Activated naive CD4-positive, alpha-beta T cell treated with anti-CD3 and anti-CD28 coated beads, Interleukin-2, amount 10 ng/mL, durations not matched to agents 7 days and 5 days (primary cell): Measurements from ENCODE around the gene OR2A2.
"Not testable (repeated sequence)": the region's sequence is repeated elsewhere in the genome, so short reads cannot be mapped to it uniquely, and the experiment has no call there.

Experiments
- CTCF ChIA-PET: fragments of 350-600 bp; sonication (Branson Sonifier 250); formaldehyde crosslinking; loops from one replicate; lab custom pipeline; 2021; ENCODE audit warnings: antibody characterized with exemption; lab: Charles Lee
- DNase-seq: peaks from one replicate; pipeline ENCODE4 v3.0.0-alpha.2; 2020
- H3K27ac Mint-ChIP-seq: one replicate; pipeline ENCODE4 v1.8.0; 2021; ENCODE audit warnings: mild to moderate bottlenecking, moderate library complexity, mixed read lengths
- H3K27me3 Mint-ChIP-seq: one replicate; pipeline ENCODE4 v1.8.0; 2021; ENCODE audit warnings: mild to moderate bottlenecking, mixed read lengths
- H3K36me3 Mint-ChIP-seq: one replicate; pipeline ENCODE4 v1.8.0; 2021; ENCODE audit warnings: mixed read lengths
- H3K4me1 Mint-ChIP-seq: one replicate; pipeline ENCODE4 v1.8.0; 2021; ENCODE audit warnings: mixed read lengths
- H3K4me3 Mint-ChIP-seq: one replicate; pipeline ENCODE4 v1.8.0; 2021; ENCODE audit warnings: mild to moderate bottlenecking, moderate library complexity, mixed read lengths
- H3K9me3 Mint-ChIP-seq: one replicate; pipeline ENCODE4 v1.8.0; 2021; ENCODE audit warnings: mixed read lengths

The OR2A2 gene

DNA sequence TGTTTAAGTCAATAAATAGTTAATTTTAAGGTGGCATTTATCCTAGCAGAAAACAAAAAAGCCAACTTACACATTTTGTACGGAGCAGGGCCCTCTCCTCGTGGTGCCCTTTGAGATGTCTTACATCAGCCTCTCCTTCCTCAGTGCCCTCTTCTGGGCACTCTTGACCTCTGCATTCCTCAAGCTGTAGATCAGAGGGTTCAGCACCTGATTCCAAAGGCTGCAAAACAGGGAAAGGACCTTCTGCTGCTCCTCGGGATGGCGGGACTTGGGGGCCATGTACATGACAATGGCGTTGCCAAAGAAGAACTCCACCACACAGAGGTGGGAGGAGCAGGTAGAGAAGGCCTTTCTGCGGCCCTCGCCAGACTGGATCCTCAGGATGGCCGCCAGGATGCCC, 9.0 kb downstream of the OR2A2 start:
- DNase-seq, result no peak
- Mint-ChIP-seq H3K9me3 (no peaks in the 10 kb centered on the region), H3K36me3 (no peaks in the 10 kb centered on the region), H3K27me3 (no peaks in the 10 kb centered on the region), H3K27ac (no peak overlapping the region), H3K4me3 (no peak overlapping the region), H3K4me1 (no peaks in the 10 kb centered on the region)
- CTCF ChIA-PET, result no interaction called here

DNA sequence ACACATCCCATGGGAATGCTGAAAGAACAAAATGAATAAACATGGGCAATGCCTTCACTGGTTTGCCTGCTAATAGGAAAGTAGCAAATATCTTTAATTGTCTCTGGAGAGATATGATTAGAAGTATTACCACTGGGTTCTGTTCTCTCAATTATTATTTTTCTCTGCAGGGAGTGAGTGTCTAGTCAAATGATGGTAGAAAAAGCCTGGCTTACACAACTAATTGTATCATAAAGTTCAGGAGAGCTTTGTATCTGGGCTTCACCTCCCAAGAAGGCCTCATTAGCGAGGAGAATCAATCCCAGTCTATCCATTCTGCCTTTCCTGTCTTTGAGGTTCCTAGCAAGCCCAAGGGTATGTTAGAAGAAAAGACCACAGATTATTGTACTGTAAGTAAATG, 13.5 kb downstream of the OR2A2 start, which contains the start of gene OR2A14:
Gene OR2A14 (plus strand): TSS at position 301 of the 400 bp plus-strand sequence. CDS start 5,937 bp downstream, outside the sequence.
- CTCF ChIA-PET, result interaction anchor here (0.8 kb wide), 1 partner anchor 23 kb away, joined by 3 read pairs; no protein-coding TSS in a partner anchor
- H3K9me3 Mint-ChIP-seq, result no peaks in the 10 kb centered on the region
- DNase-seq, result no peak
- no peak within 1 kb of the TSS for H3K4me3 Mint-ChIP-seq
- no peak within 1 kb of the TSS for H3K27ac Mint-ChIP-seq
- H3K36me3 Mint-ChIP-seq, result no peaks in the 10 kb centered on the region
- H3K27me3 Mint-ChIP-seq, result peaks cover 3% of the 10 kb centered on the region
- no peaks in the 10 kb centered on the region for H3K4me1 Mint-ChIP-seq

DNA sequence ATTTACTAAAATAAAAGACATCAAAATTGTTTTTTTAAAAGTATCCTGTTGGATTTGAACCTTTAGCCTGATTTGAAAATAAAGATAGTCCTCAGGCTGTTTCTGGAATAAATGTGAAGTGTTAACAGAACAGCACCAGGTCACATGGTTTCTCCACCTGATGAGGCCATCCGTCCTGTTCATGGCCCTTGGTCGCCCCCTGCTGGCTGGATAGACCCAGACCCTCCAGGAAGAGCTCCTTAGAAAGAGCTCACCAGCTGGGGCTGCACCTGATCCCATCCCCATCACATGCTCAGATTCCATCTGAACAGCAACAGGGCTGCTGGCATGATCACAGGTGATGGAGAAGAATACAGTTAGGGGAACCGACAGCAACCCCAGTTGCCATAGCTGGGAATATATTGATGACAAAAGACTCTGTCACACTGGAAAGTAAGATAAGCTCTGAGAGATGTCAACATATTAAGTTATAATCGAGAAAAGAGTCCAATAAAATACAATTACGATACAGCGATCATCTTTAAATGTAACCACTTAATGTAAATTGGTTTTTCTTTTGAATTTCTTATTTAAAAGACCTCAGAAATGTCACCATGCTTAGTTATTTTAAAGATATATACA, 18.4 kb downstream of the OR2A2 start:
- CTCF ChIA-PET, result interaction anchor here (0.6 to 1.6 kb wide), 19 partner anchors 13 to 701 kb away, joined by 3 to 12 read pairs (median 3); partner anchors contain the start of gene TCAF1
- H3K36me3 Mint-ChIP-seq, result no peaks in the 10 kb centered on the region
- H3K27ac Mint-ChIP-seq, result no peak overlapping the region
- peak; percentile 93 for DNase-seq
- peaks cover 4% of the 10 kb centered on the region for H3K27me3 Mint-ChIP-seq
- no peak overlapping the region for H3K4me3 Mint-ChIP-seq
- H3K9me3 Mint-ChIP-seq, result no peaks in the 10 kb centered on the region
- no peaks in the 10 kb centered on the region for H3K4me1 Mint-ChIP-seq

DNA sequence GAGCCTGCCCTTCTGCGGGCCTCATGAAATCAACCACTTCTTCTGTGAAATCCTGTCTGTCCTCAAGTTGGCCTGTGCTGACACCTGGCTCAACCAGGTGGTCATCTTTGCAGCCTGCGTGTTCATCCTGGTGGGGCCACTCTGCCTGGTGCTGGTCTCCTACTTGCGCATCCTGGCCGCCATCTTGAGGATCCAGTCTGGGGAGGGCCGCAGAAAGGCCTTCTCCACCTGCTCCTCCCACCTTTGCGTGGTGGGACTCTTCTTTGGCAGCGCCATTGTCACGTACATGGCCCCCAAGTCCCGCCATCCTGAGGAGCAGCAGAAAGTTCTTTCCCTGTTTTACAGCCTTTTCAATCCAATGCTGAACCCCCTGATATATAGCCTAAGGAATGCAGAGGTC, 20.2 kb downstream of the OR2A2 start:
- H3K4me1 Mint-ChIP-seq, H3K4me3 Mint-ChIP-seq, H3K27me3 Mint-ChIP-seq, CTCF ChIA-PET, H3K9me3 Mint-ChIP-seq, H3K27ac Mint-ChIP-seq, H3K36me3 Mint-ChIP-seq, DNase-seq: not testable (repeated sequence)

DNA sequence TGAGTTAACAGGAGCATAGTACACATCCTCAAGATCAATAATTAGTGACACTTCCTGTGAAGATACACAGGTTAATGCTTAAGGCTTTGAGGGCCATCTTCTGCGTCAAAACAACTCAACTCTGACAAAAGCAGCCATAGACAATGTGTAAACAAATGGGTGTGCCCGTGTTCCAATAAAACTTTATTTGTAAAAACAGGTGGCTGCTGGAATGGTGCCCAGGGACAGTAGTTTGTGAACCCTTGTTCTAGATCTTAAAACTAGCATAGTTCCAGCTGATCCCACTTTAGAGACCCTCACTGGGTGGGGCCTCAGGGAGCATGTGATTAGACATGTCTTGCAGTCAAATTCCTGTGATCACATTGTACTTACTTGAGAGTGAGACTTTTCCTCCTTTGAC, 21.3 kb downstream of the OR2A2 start:
- no peaks in the 10 kb centered on the region for H3K9me3 Mint-ChIP-seq
- no peaks in the 10 kb centered on the region for H3K4me1 Mint-ChIP-seq
- no peaks in the 10 kb centered on the region for H3K36me3 Mint-ChIP-seq
- H3K27me3 Mint-ChIP-seq, result peaks cover 4% of the 10 kb centered on the region
- H3K27ac Mint-ChIP-seq, result no peak overlapping the region
- CTCF ChIA-PET, result no interaction called here
- no peak for DNase-seq
- no peak overlapping the region for H3K4me3 Mint-ChIP-seq

DNA sequence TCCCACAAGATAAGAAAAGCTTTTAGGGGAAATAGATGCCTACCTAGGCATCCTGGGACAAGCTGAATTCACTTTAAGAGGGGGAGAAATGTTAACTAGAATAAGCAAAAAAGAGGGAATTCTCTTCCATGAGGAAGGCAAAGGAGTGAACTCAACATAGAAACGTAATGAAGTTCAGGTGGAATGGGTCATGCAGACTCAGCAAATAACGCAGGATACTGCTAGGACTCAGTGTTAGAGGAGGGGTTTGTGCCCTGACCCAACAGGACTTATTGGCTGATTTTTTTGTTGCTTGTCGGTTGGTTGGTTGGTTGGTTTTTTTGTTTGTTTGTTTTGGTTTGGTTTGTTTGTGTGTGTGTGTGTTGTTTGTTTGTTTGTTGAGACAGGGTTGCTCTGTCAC, 22.9 kb downstream of the OR2A2 start:
- Mint-ChIP-seq H3K4me1 (no peaks in the 10 kb centered on the region), H3K36me3 (no peaks in the 10 kb centered on the region), H3K4me3 (no peak overlapping the region), H3K27me3 (peaks cover 8% of the 10 kb centered on the region), H3K27ac (no peak overlapping the region), H3K9me3 (no peaks in the 10 kb centered on the region)
- CTCF ChIA-PET, result no interaction called here
- DNase-seq, result no peak

DNA sequence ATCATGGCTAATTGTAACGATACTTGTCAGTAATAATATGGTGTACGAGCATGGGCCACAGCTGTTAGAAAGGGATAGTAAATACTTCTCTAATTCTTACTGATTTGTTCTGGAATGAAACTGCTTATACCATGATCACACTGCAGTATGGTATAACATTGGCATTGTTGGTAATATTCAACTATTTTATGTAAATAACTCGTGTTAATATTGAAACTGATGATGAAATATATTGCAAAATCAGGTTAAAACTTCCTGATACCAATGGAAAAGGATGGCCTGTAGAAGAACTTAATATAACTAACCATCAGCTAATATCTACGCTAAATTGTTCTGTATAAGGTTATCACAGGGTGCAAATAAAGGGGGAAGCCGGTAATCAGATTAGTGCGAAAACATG, 23.9 kb downstream of the OR2A2 start:
- no peaks in the 10 kb centered on the region for H3K9me3 Mint-ChIP-seq
- CTCF ChIA-PET, result no interaction called here
- no peak for DNase-seq
- H3K4me3 Mint-ChIP-seq, result no peak overlapping the region
- no peak overlapping the region for H3K27ac Mint-ChIP-seq
- H3K27me3 Mint-ChIP-seq, result peaks cover 4% of the 10 kb centered on the region
- no peaks in the 10 kb centered on the region for H3K36me3 Mint-ChIP-seq
- H3K4me1 Mint-ChIP-seq, result no peaks in the 10 kb centered on the region

DNA sequence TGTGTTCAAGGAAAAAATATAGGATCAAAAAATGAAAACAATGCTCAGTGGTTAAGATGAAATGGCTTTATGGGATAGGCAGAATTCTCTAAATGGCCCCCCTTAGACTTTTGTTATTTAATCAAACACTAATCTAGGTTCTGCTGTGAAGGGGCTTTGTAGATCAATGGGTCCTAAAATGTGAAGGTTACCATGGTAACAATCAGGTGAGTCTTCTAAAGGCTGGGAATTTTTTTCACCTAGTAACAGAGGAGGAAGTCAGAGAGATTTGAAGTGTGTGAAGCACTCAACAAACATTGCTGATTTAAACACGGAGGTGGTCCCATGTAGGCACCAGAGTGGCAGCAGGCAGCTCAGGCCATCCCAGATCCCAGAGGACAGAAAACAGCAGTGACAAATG, 24.7 kb downstream of the OR2A2 start:
- Mint-ChIP-seq H3K27ac (no peak overlapping the region), H3K36me3 (no peaks in the 10 kb centered on the region), H3K27me3 (peaks cover 4% of the 10 kb centered on the region), H3K9me3 (no peaks in the 10 kb centered on the region), H3K4me3 (no peak overlapping the region), H3K4me1 (no peaks in the 10 kb centered on the region)
- CTCF ChIA-PET, result no interaction called here
- DNase-seq, result no peak

DNA sequence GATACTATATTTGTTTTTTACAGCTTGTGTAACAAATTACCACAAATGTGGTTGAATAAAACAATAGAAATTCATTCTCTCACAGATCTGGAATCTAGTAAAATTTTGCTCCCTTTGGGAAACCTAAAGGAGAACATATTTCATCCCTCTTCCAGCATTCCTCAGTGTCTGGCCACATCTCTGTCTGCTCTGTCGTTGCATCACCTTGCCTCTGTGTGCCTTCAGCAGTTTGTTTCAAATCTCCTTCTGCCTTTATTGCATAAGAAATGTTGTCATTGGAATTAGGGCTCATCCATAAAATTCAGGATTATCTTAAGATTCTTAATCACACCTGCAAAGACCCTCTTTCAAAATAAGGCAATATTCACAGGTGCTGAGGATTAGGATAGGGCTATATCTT, 28.1 kb downstream of the OR2A2 start:
- Mint-ChIP-seq H3K4me1 (no peaks in the 10 kb centered on the region), H3K9me3 (no peaks in the 10 kb centered on the region), H3K4me3 (no peak overlapping the region), H3K27me3 (peaks cover 4% of the 10 kb centered on the region), H3K27ac (no peak overlapping the region), H3K36me3 (no peaks in the 10 kb centered on the region)
- CTCF ChIA-PET, result no interaction called here
- no peak for DNase-seq

DNA sequence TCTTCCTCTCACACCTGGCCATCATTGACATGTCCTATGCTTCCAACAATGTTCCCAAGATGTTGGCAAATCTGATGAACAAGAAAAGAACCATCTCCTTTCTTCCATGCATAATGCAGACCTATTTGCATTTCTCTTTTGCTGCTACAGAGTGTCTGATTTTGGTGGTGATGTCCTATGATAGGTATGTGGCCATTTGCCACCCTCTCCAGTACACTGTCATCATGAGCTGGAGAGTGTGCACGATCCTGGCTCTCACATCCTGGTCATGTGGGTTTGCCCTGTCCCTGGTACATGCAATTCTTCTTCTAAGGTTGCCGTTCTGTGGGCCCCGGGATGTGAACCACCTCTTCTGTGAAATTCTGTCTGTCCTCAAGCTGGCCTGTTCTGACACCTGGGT, 32.8 kb downstream of the OR2A2 start:
- CTCF ChIA-PET, result interaction anchor here (0.5 to 1.7 kb wide), 2 partner anchors 14 to 706 kb away, joined by 3 to 6 read pairs; no protein-coding TSS in a partner anchor
- no peak overlapping the region for H3K27ac Mint-ChIP-seq

DNA sequence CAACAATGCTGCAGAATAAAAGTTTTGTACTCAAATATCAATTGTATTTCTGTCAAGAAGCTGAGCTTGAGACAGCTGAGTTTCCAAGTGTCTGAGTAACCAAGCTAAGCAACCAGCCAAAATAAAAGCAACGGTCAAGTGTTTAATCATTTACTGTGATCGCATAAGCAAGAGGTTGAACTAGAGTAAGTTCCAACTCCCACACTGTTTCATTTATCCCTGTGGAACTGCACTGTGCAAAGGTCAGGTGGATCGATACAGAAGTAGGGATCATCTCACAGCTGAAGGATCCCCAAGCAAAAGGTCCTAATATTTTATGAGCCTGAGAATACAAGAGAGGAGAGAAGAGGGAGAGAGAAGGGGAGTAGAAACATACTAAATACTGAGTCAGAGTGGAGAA, 35.0 kb downstream of the OR2A2 start:
- CTCF ChIA-PET, result no interaction called here
- Mint-ChIP-seq H3K9me3 (peaks cover 17% of the 10 kb centered on the region), H3K4me1 (no peaks in the 10 kb centered on the region), H3K36me3 (no peaks in the 10 kb centered on the region), H3K27ac (no peak overlapping the region), H3K27me3 (no peaks in the 10 kb centered on the region), H3K4me3 (no peak overlapping the region)
- no peak for DNase-seq

More for the DNA sequence above, 32.8 kb downstream of the OR2A2 start:
- peaks cover 2% of the 10 kb centered on the region for H3K9me3 Mint-ChIP-seq
- no peaks in the 10 kb centered on the region for H3K27me3 Mint-ChIP-seq
- DNase-seq, result no peak
- no peaks in the 10 kb centered on the region for H3K36me3 Mint-ChIP-seq
- H3K4me1 Mint-ChIP-seq, result no peaks in the 10 kb centered on the region
- no peak overlapping the region for H3K4me3 Mint-ChIP-seq

DNA sequence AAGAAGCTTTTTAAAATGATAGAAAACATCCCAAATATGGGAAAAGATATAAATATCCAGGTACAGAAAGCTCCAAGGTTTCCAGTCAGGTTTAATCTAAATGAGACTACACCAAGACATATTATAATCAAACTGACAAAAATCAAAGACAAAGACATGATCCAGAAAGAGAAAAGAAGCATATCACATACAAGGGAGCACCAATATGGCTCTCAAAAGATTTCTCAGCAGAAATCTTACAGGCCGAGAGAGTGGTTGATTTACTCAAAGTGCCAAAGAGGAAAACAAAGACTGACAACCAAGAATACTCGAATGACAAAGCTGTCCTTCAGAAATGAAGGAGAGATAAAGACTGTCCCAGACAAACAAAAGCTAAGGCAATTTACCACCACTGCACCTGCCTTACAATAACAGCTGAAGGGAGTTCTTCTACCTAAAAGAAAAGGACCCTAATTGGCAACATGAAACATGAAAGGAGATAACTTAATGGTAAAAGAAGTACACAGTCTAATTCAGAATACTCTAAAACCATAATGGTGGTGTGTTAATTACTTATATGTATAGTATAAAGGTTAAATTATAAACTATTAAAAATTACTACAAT, 38.9 kb downstream of the OR2A2 start:
- Mint-ChIP-seq H3K4me3 (no peak overlapping the region), H3K4me1 (no peaks in the 10 kb centered on the region), H3K27ac (no peak overlapping the region), H3K9me3 (peaks cover 21% of the 10 kb centered on the region), H3K27me3 (no peaks in the 10 kb centered on the region), H3K36me3 (no peaks in the 10 kb centered on the region)
- CTCF ChIA-PET, result interaction anchor here (0.8 kb wide), 1 partner anchor 20 kb away, joined by 3 read pairs; no protein-coding TSS in a partner anchor
- DNase-seq, result no peak

DNA sequence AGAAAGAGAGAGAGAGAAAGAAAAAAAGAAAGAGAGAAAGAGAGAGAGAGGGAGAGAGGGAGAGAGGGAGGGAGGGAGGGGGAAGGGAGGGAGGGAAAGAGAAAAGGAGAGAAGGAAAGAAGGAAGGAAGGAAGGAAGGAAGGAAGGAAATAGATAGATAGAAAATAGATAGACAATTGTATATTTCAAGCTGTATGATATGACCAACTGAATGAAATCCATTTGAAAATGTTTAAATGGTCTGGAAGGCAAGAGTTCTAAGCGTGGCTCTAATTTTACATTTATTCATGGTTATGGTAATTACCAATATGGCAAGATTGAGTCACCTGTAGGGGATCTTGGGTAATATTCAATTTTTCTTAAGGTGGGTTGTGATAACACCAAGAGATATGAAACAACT, 49.5 kb downstream of the OR2A2 start:
- Mint-ChIP-seq H3K4me1 (no peaks in the 10 kb centered on the region), H3K9me3 (no peaks in the 10 kb centered on the region), H3K27ac (no peak overlapping the region), H3K4me3 (no peak overlapping the region), H3K36me3 (no peaks in the 10 kb centered on the region), H3K27me3 (peaks cover 14% of the 10 kb centered on the region)
- CTCF ChIA-PET, result no interaction called here
- no peak for DNase-seq
